Natural killer cell (primary cell): Measurements from ENCODE around the gene TNPO2. TPM values are rescaled to one million over a fixed set of nuclear protein-coding genes. Genes with fewer than 3 reads are reported as not detected.

ENCODE experiments used
- ATAC-seq, 3 donors: fragments of 150-1000 bp in 2 of 3; fragments of 200-7000 bp in 1 of 3; cut with Tn5 transposase; 1 replicate in 1 of 3; 2 replicates in 2 of 3; pipeline ENCODE4 v1.10.0; 2021; ENCODE audit warnings: mild to moderate bottlenecking in 2 of 3, moderate library complexity in 2 of 3
- DNase-seq, 2 donors: peaks; one replicate each; pipeline versions ENCODE4 v3.0.0 to v3.0.0-alpha.2; 2013 to 2021; ENCODE audit warnings: mixed read lengths in 1 of 2
- H3K27ac ChIP-seq: one replicate; pipeline ENCODE4 v1.5.1; 2013; ENCODE audit warnings: mild to moderate bottlenecking, low read length
- H3K27me3 ChIP-seq: one replicate; pipeline ENCODE4 v1.6.1; 2013; ENCODE audit warnings: low read length; ENCODE audit not compliant: control insufficient read depth, insufficient read depth
- H3K36me3 ChIP-seq: one replicate; pipeline ENCODE4 v1.6.1; 2013; ENCODE audit warnings: low read length; ENCODE audit not compliant: control insufficient read depth, insufficient read depth
- H3K4me1 ChIP-seq: one replicate; pipeline ENCODE4 v1.6.1; 2013; ENCODE audit warnings: low read length; ENCODE audit not compliant: control insufficient read depth, insufficient read depth
- H3K4me3 ChIP-seq: one replicate; pipeline ENCODE4 v1.5.1; 2013; ENCODE audit warnings: low read length
- H3K9me3 ChIP-seq: one replicate; pipeline ENCODE4 v1.6.1; 2013; ENCODE audit warnings: low read length; ENCODE audit not compliant: control insufficient read depth, insufficient read depth
- H3K27ac Mint-ChIP-seq, 2 donors: one replicate each; pipeline ENCODE4 v1.8.0; 2022; ENCODE audit warnings: mild to moderate bottlenecking in 2 of 2, mixed read lengths in 2 of 2, moderate library complexity in 1 of 2
- H3K27me3 Mint-ChIP-seq, 2 donors: one replicate each; pipeline ENCODE4 v1.8.0; 2022; ENCODE audit warnings: low read depth in 2 of 2, mixed read lengths in 2 of 2
- H3K36me3 Mint-ChIP-seq: one replicate; pipeline ENCODE4 v1.8.0; 2022; ENCODE audit warnings: mixed read lengths
- H3K4me1 Mint-ChIP-seq, 2 donors: one replicate each; pipeline ENCODE4 v1.8.0; 2022; ENCODE audit warnings: mixed read lengths in 2 of 2
- H3K4me3 Mint-ChIP-seq: one replicate; pipeline ENCODE4 v1.8.0; 2022; ENCODE audit warnings: mild to moderate bottlenecking, moderate library complexity, mixed read lengths
- H3K9me3 Mint-ChIP-seq, 2 donors: one replicate each; pipeline ENCODE4 v1.8.0; 2022; ENCODE audit warnings: mixed read lengths in 2 of 2
- CTCF ChIP-seq: fragments of 200-600 bp; IDR thresholded peaks from one replicate; pipeline ENCODE4 v1.8.0; 2022; ENCODE audit warnings: antibody characterized with exemption
- whole genome bisulfite sequencing: methylation state at CpG from one replicate; pipeline ENCODE4 v1.1.7; 2013; ENCODE audit warnings: missing lambda C conversion rate; ENCODE audit not compliant: insufficient coverage; 5-methylcytosine and 5-hydroxymethylcytosine counted together
- intact Hi-C: fragments of 100-400 bp; cut with micrococcal nuclease; formaldehyde crosslinking; loops from one replicate; pipeline ENCODE4 v1.14.2; 2022
- total RNA-seq, 4 donors: library from RNA; stranded (reverse); fragments of 120-200 nt in 1 of 4; gene quantifications; one replicate each; pipeline versions ENCODE4 v1.2.3 to v1.2.4, GENCODE V29; 2013 to 2022

Gene TNPO2
- total RNA-seq, 3 donors from 2014 or later (not counting 1 experiment from before 2014, with no cell fraction given), result 56.8 to 66.6 (median 58.2) TPM

- Histone ChIP-seq H3K36me3 (peaks cover 16% of the 10 kb centered on the region), H3K27ac (peak overlapping the region; percentile 96), H3K27me3 (no peaks in the 10 kb centered on the region), H3K4me3 (peak overlapping the region; percentile 84), H3K4me1 (peaks cover 59% of the 10 kb centered on the region), H3K9me3 (no peaks in the 10 kb centered on the region)
- ATAC-seq, result no peak
- Mint-ChIP-seq H3K4me3 (peak overlapping the region; percentile 97), H3K36me3 (no peaks in the 10 kb centered on the region), H3K27me3 (no peaks in the 10 kb centered on the region), H3K4me1 (peaks cover 47 to 61% of the 10 kb centered on the region in 2 donors), H3K9me3 (no peaks in the 10 kb centered on the region), H3K27ac (peak overlapping the region; percentile 98)
- intact Hi-C loops, result loop anchor here (5.0 kb wide), 1 partner anchor 54 kb away; the partner anchor contains the start of gene TNPO2
- no peak for TF ChIP-seq CTCF
- 92% methylated on average over 8 of the region's 8 CpGs for WGBS
- no peak for DNase-seq
These were observed 55.4 kb downstream of the TNPO2 start for GRCh38 chr19:12668346-12668745.

GRCh38 chr19:12667731-12668302, 55.9 kb downstream of the TNPO2 start:
- H3K9me3 ChIP-seq, result no peaks in the 10 kb centered on the region
- H3K9me3 Mint-ChIP-seq, result no peaks in the 10 kb centered on the region
- no peaks in the 10 kb centered on the region for H3K27me3 ChIP-seq
- peaks cover 18% of the 10 kb centered on the region for H3K36me3 ChIP-seq
- 97% methylated on average over 3 of the region's 4 CpGs for WGBS
- no peaks in the 10 kb centered on the region for H3K36me3 Mint-ChIP-seq
- no peaks in the 10 kb centered on the region for H3K27me3 Mint-ChIP-seq
- peaks cover 47 to 61% of the 10 kb centered on the region in 2 donors for H3K4me1 Mint-ChIP-seq
- peak overlapping the region; percentile 96 for H3K27ac ChIP-seq
- ATAC-seq (no peak), DNase-seq (no peak)
- peak overlapping the region; percentile 97 for H3K4me3 Mint-ChIP-seq
- intact Hi-C loops, result loop anchor here (5.0 kb wide), 1 partner anchor 54 kb away; the partner anchor contains the start of gene TNPO2
- peaks cover 59% of the 10 kb centered on the region for H3K4me1 ChIP-seq
- H3K4me3 ChIP-seq, result no peak overlapping the region
- TF ChIP-seq CTCF, result no peak
- peak overlapping the region; percentile 98 for H3K27ac Mint-ChIP-seq

- Mint-ChIP-seq H3K4me3 (peak within 1 kb of the TSS; percentile 96), H3K27ac (peak within 1 kb of the TSS; percentile 98), H3K36me3 (no peaks in the 10 kb centered on the region), H3K9me3 (no peaks in the 10 kb centered on the region), H3K4me1 (peaks cover 41 to 52% of the 10 kb centered on the region in 2 donors), H3K27me3 (no peaks in the 10 kb centered on the region)
- ATAC-seq (peak; percentile 78 to 87 (median 82)), DNase-seq (peak; percentile 77 to 91)
- no peak for TF ChIP-seq CTCF
- H3K4me3 ChIP-seq, result peak within 1 kb of the TSS; percentile 94
- no peaks in the 10 kb centered on the region for H3K9me3 ChIP-seq
- whole genome bisulfite sequencing, result under 1% methylated on average over 46 of the region's 46 CpGs
- peaks cover 23% of the 10 kb centered on the region for H3K36me3 ChIP-seq
- intact Hi-C loops, result loop anchor here (5.0 kb wide), 1 partner anchor 56 kb away; the partner anchor contains the start of gene TNPO2
- peaks cover 59% of the 10 kb centered on the region for H3K4me1 ChIP-seq
- peak within 1 kb of the TSS; percentile 90 for H3K27ac ChIP-seq
- H3K27me3 ChIP-seq, result no peaks in the 10 kb centered on the region
These were observed 57.3 kb downstream of the TNPO2 start, which contains the start of the genes MAN2B1 and WDR83 for GRCh38 chr19:12666265-12667048. MAN2B1 (minus strand) TSS chr19:12666742; CDS start chr19:12666701, 41 bp downstream. WDR83 (plus strand) TSS chr19:12666807; CDS start chr19:12669791, 2,984 bp downstream.
